Neutrophil (primary cell): ENCODE results near the gene MZB1.

Experiments
- H3K27ac ChIP-seq: fragments of 200-600 bp; sonication (generic); 2 replicates; pipeline ENCODE4 v1.5.1; 2016; ENCODE audit warnings: mild to moderate bottlenecking, moderate library complexity
- H3K27me3 ChIP-seq: fragments of 200-600 bp; sonication (generic); 2 replicates; pipeline ENCODE4 v1.6.0; 2016; ENCODE audit warnings: mild to moderate bottlenecking
- H3K36me3 ChIP-seq: fragments of 200-600 bp; sonication (generic); 2 replicates; pipeline ENCODE4 v1.5.1; 2017
- H3K4me1 ChIP-seq, 2 experiments: fragments of 200-600 bp in 1 of 2; sonication (generic) in 1 of 2; 1 replicate in 1 of 2; 2 replicates in 1 of 2; pipeline versions ENCODE4 v1.5.1 to v1.6.1; 2013 to 2016; ENCODE audit warnings: low read depth in 1 of 2, low read length in 1 of 2, mild to moderate bottlenecking in 1 of 2, moderate library complexity in 1 of 2; ENCODE audit not compliant: control insufficient read depth in 1 of 2, insufficient read depth in 1 of 2
- H3K4me3 ChIP-seq, 2 experiments: fragments of 200-600 bp in 1 of 2; sonication (generic) in 1 of 2; 1 replicate in 1 of 2; 2 replicates in 1 of 2; pipeline ENCODE4 v1.5.1; 2013 to 2016; ENCODE audit warnings: low read depth in 1 of 2, low read length in 1 of 2, mild to moderate bottlenecking in 1 of 2, moderate library complexity in 1 of 2
- H3K9me3 ChIP-seq: fragments of 200-600 bp; sonication (generic); 2 replicates; pipeline ENCODE4 v1.5.1; 2016
- CTCF ChIP-seq: fragments of 200-600 bp; sonication (generic); IDR thresholded peaks from 2 replicates; pipeline ENCODE4 v1.5.1; 2016; ENCODE audit warnings: antibody characterized with exemption

Gene MZB1

GRCh38 chr5:139371482-139372435, 18.0 kb downstream of the MZB1 start:
- no peak overlapping the region for H3K4me3 ChIP-seq
- no peak for TF ChIP-seq CTCF
- H3K9me3 ChIP-seq = no peaks in the 10 kb centered on the region
- H3K27me3 ChIP-seq = no peaks in the 10 kb centered on the region
- H3K36me3 ChIP-seq = peaks cover 83% of the 10 kb centered on the region
- H3K4me1 ChIP-seq = no peaks in the 10 kb centered on the region
- H3K27ac ChIP-seq = no peak overlapping the region

- H3K36me3 ChIP-seq = peaks cover 96% of the 10 kb centered on the region
- H3K4me1 ChIP-seq = no peaks in the 10 kb centered on the region
- no peak overlapping the region for H3K4me3 ChIP-seq
- no peak for TF ChIP-seq CTCF
- H3K27me3 ChIP-seq = no peaks in the 10 kb centered on the region
- H3K27ac ChIP-seq = no peak overlapping the region
- H3K9me3 ChIP-seq = no peaks in the 10 kb centered on the region
These were observed 20.5 kb downstream of the MZB1 start for GRCh38 chr5:139369181-139369580.

GRCh38 chr5:139368613-139369012, 21.1 kb downstream of the MZB1 start:
- Histone ChIP-seq H3K4me3 (no peak overlapping the region), H3K36me3 (peaks cover 97% of the 10 kb centered on the region)

GRCh38 chr5:139364466-139364865, 25.2 kb downstream of the MZB1 start:
- TF ChIP-seq CTCF = no peak
- Histone ChIP-seq H3K4me3 (no peak overlapping the region), H3K4me1 (no peaks in the 10 kb centered on the region), H3K27me3 (no peaks in the 10 kb centered on the region), H3K27ac (no peak overlapping the region), H3K36me3 (peaks cover 62% of the 10 kb centered on the region), H3K9me3 (no peaks in the 10 kb centered on the region)

More at GRCh38 chr5:139368613-139369012, 21.1 kb downstream of the MZB1 start:
- no peaks in the 10 kb centered on the region for H3K9me3 ChIP-seq
- H3K27ac ChIP-seq = no peak overlapping the region
- H3K4me1 ChIP-seq = no peaks in the 10 kb centered on the region
- no peak for TF ChIP-seq CTCF
- H3K27me3 ChIP-seq = no peaks in the 10 kb centered on the region

- no peaks in the 10 kb centered on the region for H3K4me1 ChIP-seq
- H3K36me3 ChIP-seq = peaks cover 57% of the 10 kb centered on the region
- H3K9me3 ChIP-seq = no peaks in the 10 kb centered on the region
- no peak overlapping the region for H3K27ac ChIP-seq
- no peak for TF ChIP-seq CTCF
- H3K4me3 ChIP-seq = no peak overlapping the region
- H3K27me3 ChIP-seq = no peaks in the 10 kb centered on the region
These were observed 25.8 kb downstream of the MZB1 start for GRCh38 chr5:139363937-139364336.
